HUES64 (cell line): ENCODE measurements around the gene ANKRD44.

ENCODE experiments used
- H3K27ac ChIP-seq: 2 replicates; pipeline ENCODE4 v1.7.0; 2013; ENCODE audit warnings: low read depth, low read length, inconsistent platforms
- H3K27me3 ChIP-seq: 2 replicates; pipeline ENCODE4 v1.6.1; 2013; ENCODE audit warnings: mild to moderate bottlenecking, low read length; ENCODE audit not compliant: insufficient read depth
- H3K36me3 ChIP-seq: 2 replicates; pipeline ENCODE4 v1.6.1; 2013; ENCODE audit warnings: mild to moderate bottlenecking, low read length; ENCODE audit not compliant: insufficient read depth
- H3K4me1 ChIP-seq: 2 replicates; pipeline ENCODE4 v1.6.1; 2013; ENCODE audit warnings: mild to moderate bottlenecking, low read length, moderate library complexity; ENCODE audit not compliant: insufficient read depth
- H3K4me3 ChIP-seq: 2 replicates; pipeline ENCODE4 v1.5.1; 2013; ENCODE audit warnings: mild to moderate bottlenecking, low read length, moderate library complexity
- H3K9ac ChIP-seq: 2 replicates; pipeline ENCODE4 v1.6.1; 2013; ENCODE audit warnings: mild to moderate bottlenecking, low read depth, low read length
- H3K9me3 ChIP-seq: 2 replicates; pipeline ENCODE4 v1.6.1; 2013; ENCODE audit warnings: low read depth, low read length; ENCODE audit not compliant: insufficient read depth
- WGBS: fragments of 150-250, 120-280 bp; methylation state at CpG from one replicate; pipeline ENCODE4 v1.1.7; 2013; ENCODE audit warnings: missing lambda C conversion rate; 5-methylcytosine and 5-hydroxymethylcytosine counted together

The ANKRD44 gene

GRCh38 chr2:197212344-197213262, 98.0 kb downstream of the ANKRD44 start:
- Histone ChIP-seq H3K4me3 (no peak overlapping the region), H3K4me1 (no peaks in the 10 kb centered on the region), H3K27ac (no peak overlapping the region), H3K9ac (no peak overlapping the region), H3K36me3 (no peaks in the 10 kb centered on the region), H3K27me3 (no peaks in the 10 kb centered on the region), H3K9me3 (no peaks in the 10 kb centered on the region)
- 90% methylated on average over 7 of the region's 8 CpGs for WGBS

- Histone ChIP-seq H3K27ac (no peak overlapping the region), H3K9me3 (no peaks in the 10 kb centered on the region), H3K9ac (no peak overlapping the region), H3K4me1 (no peaks in the 10 kb centered on the region), H3K36me3 (no peaks in the 10 kb centered on the region), H3K4me3 (no peak overlapping the region), H3K27me3 (no peaks in the 10 kb centered on the region)
- WGBS = 88% methylated on average over 4 of the region's 4 CpGs
Observed at GRCh38 chr2:197211881-197212342, 98.7 kb downstream of the ANKRD44 start.

GRCh38 chr2:197210430-197210829, 100.2 kb downstream of the ANKRD44 start:
- H3K27ac ChIP-seq = no peak overlapping the region
- H3K9ac ChIP-seq = no peak overlapping the region
- WGBS = 62% methylated on average over 3 of the region's 3 CpGs
- H3K36me3 ChIP-seq = no peaks in the 10 kb centered on the region
- H3K4me1 ChIP-seq = no peaks in the 10 kb centered on the region
- H3K27me3 ChIP-seq = no peaks in the 10 kb centered on the region
- no peaks in the 10 kb centered on the region for H3K9me3 ChIP-seq
- no peak overlapping the region for H3K4me3 ChIP-seq

- H3K27ac ChIP-seq = no peak overlapping the region
- no peak overlapping the region for H3K4me3 ChIP-seq
- WGBS = 87% methylated on average over 4 of the region's 6 CpGs
- no peak overlapping the region for H3K9ac ChIP-seq
- no peaks in the 10 kb centered on the region for H3K9me3 ChIP-seq
- H3K27me3 ChIP-seq = no peaks in the 10 kb centered on the region
- no peaks in the 10 kb centered on the region for H3K36me3 ChIP-seq
- H3K4me1 ChIP-seq = no peaks in the 10 kb centered on the region
Observed at GRCh38 chr2:197209742-197210408, 100.7 kb downstream of the ANKRD44 start.

GRCh38 chr2:197209246-197209645, 101.3 kb downstream of the ANKRD44 start:
- H3K36me3 ChIP-seq = no peaks in the 10 kb centered on the region
- no peaks in the 10 kb centered on the region for H3K4me1 ChIP-seq
- 92% methylated on average over 2 of the region's 2 CpGs for WGBS
- H3K27ac ChIP-seq = no peak overlapping the region
- no peak overlapping the region for H3K9ac ChIP-seq
- H3K4me3 ChIP-seq = no peak overlapping the region
- H3K9me3 ChIP-seq = no peaks in the 10 kb centered on the region
- no peaks in the 10 kb centered on the region for H3K27me3 ChIP-seq

GRCh38 chr2:197208841-197209240, 101.7 kb downstream of the ANKRD44 start:
- Histone ChIP-seq H3K27ac (no peak overlapping the region), H3K9ac (no peak overlapping the region), H3K9me3 (no peaks in the 10 kb centered on the region), H3K27me3 (no peaks in the 10 kb centered on the region), H3K4me1 (no peaks in the 10 kb centered on the region), H3K4me3 (no peak overlapping the region), H3K36me3 (no peaks in the 10 kb centered on the region)
- WGBS = 33% methylated on average over 3 of the region's 3 CpGs

GRCh38 chr2:197208024-197208423, 102.6 kb downstream of the ANKRD44 start:
- Histone ChIP-seq H3K9ac (no peak overlapping the region), H3K36me3 (no peaks in the 10 kb centered on the region), H3K4me3 (no peak overlapping the region), H3K27me3 (no peaks in the 10 kb centered on the region), H3K4me1 (no peaks in the 10 kb centered on the region), H3K9me3 (no peaks in the 10 kb centered on the region), H3K27ac (no peak overlapping the region)
- 76% methylated on average over 5 of the region's 6 CpGs for WGBS

GRCh38 chr2:197207598-197207997, 103.0 kb downstream of the ANKRD44 start:
- H3K27ac ChIP-seq = no peak overlapping the region
- no peak overlapping the region for H3K4me3 ChIP-seq
- H3K9ac ChIP-seq = no peak overlapping the region
- no peaks in the 10 kb centered on the region for H3K9me3 ChIP-seq
- H3K4me1 ChIP-seq = no peaks in the 10 kb centered on the region
- WGBS = 89% methylated on average over 2 of the region's 3 CpGs
- H3K36me3 ChIP-seq = no peaks in the 10 kb centered on the region
- no peaks in the 10 kb centered on the region for H3K27me3 ChIP-seq

- H3K27ac ChIP-seq = no peak overlapping the region
- H3K27me3 ChIP-seq = no peaks in the 10 kb centered on the region
- H3K4me3 ChIP-seq = no peak overlapping the region
- H3K4me1 ChIP-seq = no peaks in the 10 kb centered on the region
- 69% methylated on average over 2 of the region's 2 CpGs for WGBS
- H3K9ac ChIP-seq = no peak overlapping the region
- H3K9me3 ChIP-seq = no peaks in the 10 kb centered on the region
- H3K36me3 ChIP-seq = no peaks in the 10 kb centered on the region
Observed at GRCh38 chr2:197207106-197207505, 103.5 kb downstream of the ANKRD44 start.

GRCh38 chr2:197205585-197206215, 104.9 kb downstream of the ANKRD44 start:
- 85% methylated on average over 7 of the region's 7 CpGs for whole genome bisulfite sequencing
- Histone ChIP-seq H3K27me3 (no peaks in the 10 kb centered on the region), H3K36me3 (no peaks in the 10 kb centered on the region), H3K4me1 (no peaks in the 10 kb centered on the region), H3K4me3 (no peak overlapping the region), H3K9ac (no peak overlapping the region), H3K27ac (no peak overlapping the region), H3K9me3 (no peaks in the 10 kb centered on the region)
